ENCODE data around the gene NDOR1. TPM values are rescaled to one million over a fixed set of nuclear protein-coding genes. Genes with fewer than 3 reads are reported as not detected.
A peak's percentile ranks its signal among the peaks of the same experiment; 100 is the strongest.

NDOR1 gene
- total RNA-seq, 1 donor from 2014 or later, result 2.6 TPM

DNA sequence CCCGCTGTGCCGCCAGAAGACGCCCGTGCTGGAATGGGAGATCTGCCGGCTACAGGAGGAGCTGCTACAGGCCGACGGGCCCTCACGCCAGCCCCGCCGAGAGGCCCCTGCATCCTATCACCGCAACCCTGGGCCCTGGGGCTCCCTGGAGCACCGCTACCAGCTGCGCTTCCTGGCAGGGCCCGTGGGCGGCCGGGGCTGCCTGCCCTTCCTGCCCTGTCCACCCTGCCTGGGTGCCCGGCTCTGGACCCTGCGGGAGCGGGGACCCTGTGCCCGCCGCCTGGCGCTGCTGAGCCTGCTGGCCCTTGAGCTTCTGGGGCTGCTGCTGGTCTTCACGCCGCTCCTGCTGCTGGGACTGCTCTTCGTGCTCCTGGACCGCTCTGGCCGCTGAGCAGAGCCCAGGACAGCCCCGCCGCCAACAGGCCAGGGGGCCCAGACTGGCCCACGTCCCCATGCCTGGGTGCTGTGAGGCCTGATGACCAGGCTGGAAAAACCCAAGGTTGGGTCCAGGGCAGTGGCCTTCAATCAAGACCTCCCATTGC lies 12.8 kb downstream of the NDOR1 start:
- no peaks in the 10 kb centered on the region for H3K27me3 ChIP-seq (ENCODE audit: control insufficient read depth, insufficient read depth, low read length)
- no peak for TF ChIP-seq CTCF (IDR thresholded peaks at IDR 0.05; ENCODE audit: insufficient read depth, low read length, severe bottlenecking)
- H3K36me3 ChIP-seq (ENCODE audit: control insufficient read depth, insufficient read depth, low read length), result peaks cover 6% of the 10 kb centered on the region
- DNase-seq (ENCODE audit: low read depth), result no peak
- H3K4me3 ChIP-seq (ENCODE audit: low read depth, low read length), result no peak overlapping the region
- no peak for FAIRE-seq

- no peak for TF ChIP-seq CTCF (IDR thresholded peaks at IDR 0.05; ENCODE audit: insufficient read depth, low read length, severe bottlenecking)
- Histone ChIP-seq H3K36me3 (ENCODE audit: control insufficient read depth, insufficient read depth, low read length) (peaks cover 4% of the 10 kb centered on the region), H3K4me3 (ENCODE audit: low read depth, low read length) (no peak overlapping the region), H3K27me3 (ENCODE audit: control insufficient read depth, insufficient read depth, low read length) (no peaks in the 10 kb centered on the region)
- FAIRE-seq, result no peak
- peak; percentile 42 for DNase-seq (ENCODE audit: low read depth)
These were observed 13.3 kb downstream of the NDOR1 start for GRCh38 chr9:137218754-137219271.

DNA sequence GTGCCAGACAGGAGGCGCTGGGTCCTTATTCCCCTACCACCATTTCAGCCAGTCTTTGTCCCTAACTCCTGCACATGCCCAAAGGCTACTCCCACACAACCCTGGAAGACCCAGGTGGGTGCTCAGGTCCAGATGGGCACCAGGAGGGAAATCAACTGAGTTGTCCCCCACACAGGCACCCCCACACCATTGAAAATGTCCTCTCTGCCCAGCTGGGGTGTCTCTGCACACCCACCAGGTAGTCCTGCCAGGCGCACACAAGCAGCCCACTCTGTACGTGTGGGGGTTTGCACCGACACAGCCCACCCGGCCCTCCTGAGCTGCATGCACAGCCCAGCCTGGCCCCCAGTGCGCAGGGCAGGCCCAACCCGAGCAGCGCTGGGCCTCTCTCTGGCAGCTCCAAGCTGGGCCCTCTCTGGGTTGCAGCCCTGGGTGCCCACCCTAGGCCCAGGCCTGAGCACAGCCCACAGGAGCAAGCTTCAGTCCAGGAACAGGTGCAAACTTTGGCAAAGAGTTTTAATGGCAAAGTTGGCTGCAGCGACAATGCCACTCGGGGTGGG lies 14.3 kb downstream of the NDOR1 start:
- Histone ChIP-seq H3K27me3 (ENCODE audit: control insufficient read depth, insufficient read depth, low read length) (no peaks in the 10 kb centered on the region), H3K36me3 (ENCODE audit: control insufficient read depth, insufficient read depth, low read length) (peaks cover 4% of the 10 kb centered on the region), H3K4me3 (ENCODE audit: low read depth, low read length) (no peak overlapping the region)
- no peak for TF ChIP-seq CTCF (IDR thresholded peaks at IDR 0.05; ENCODE audit: insufficient read depth, low read length, severe bottlenecking)
- no peak for DNase-seq (ENCODE audit: low read depth)
- FAIRE-seq, result no peak

DNA sequence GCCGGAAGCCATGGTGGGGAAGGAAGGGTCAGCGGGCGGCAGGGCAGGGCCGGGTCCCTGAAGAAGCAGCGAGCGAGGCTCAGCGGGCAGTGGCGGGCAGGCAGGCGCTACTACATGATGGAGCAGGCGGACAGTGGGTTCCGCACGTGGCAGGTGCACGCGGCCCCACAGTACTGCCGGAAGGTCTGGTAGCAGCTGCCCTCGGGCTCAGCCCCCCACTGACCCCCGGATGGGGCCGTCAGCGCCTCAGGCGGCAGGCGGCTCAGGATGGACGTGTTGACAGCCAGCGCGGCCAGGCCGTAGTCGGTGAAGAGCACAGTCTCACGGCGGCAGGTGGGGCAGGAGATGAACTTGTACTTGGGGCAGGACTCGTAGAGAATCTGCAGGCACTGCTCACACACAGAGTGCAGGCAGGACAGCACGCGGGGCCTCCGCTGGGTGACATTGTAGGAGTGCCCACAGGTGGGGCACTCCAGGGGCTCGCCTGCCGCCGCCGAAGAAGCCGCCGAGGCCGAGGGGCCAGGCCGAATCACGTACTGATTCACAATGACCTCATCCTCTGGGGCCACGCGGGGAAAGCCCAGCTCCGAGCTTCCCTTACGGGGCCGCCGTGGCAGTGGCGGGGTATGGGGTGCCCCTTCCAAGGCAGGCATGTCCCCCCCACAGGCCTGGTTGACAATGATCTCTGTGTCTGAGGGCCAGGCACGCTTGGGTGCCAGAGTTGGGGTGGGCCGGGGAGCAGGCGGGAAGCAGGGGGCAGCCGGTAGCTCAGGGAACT lies 15.0 kb downstream of the NDOR1 start:
- H3K27me3 ChIP-seq (ENCODE audit: control insufficient read depth, insufficient read depth, low read length), result no peaks in the 10 kb centered on the region
- FAIRE-seq, result no peak

DNA sequence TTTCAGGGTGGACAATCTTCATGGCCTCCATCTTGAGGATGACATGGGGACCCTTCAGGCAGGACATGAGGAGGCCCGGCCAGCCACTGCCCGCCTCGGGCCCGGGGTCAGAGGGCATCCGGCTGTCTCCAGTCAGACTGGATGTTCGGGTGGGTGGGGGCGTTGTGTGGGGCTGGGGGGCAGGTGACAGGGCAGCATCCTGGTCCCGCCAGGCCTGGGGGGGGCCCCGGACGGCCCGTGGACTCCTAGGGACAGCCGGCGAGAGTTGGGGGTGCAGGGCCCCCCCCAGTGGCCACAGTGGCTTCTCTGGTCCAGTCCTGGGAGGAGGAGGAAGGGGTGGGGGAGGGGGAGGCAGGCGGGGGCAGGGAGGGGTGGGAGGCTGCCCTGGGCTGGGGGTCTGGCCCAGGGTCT lies 15.6 kb downstream of the NDOR1 start:
- no peak for FAIRE-seq
- DNase-seq (ENCODE audit: low read depth), result no peak
- H3K36me3 ChIP-seq (ENCODE audit: control insufficient read depth, insufficient read depth, low read length), result peaks cover 4% of the 10 kb centered on the region
- TF ChIP-seq CTCF (IDR thresholded peaks at IDR 0.05; ENCODE audit: insufficient read depth, low read length, severe bottlenecking), result no peak
- no peak overlapping the region for H3K4me3 ChIP-seq (ENCODE audit: low read depth, low read length)
- H3K27me3 ChIP-seq (ENCODE audit: control insufficient read depth, insufficient read depth, low read length), result no peaks in the 10 kb centered on the region

More for the DNA sequence above, 15.0 kb downstream of the NDOR1 start:
- Histone ChIP-seq H3K4me3 (ENCODE audit: low read depth, low read length) (no peak overlapping the region), H3K36me3 (ENCODE audit: control insufficient read depth, insufficient read depth, low read length) (peaks cover 4% of the 10 kb centered on the region)
- no peak for TF ChIP-seq CTCF (IDR thresholded peaks at IDR 0.05; ENCODE audit: insufficient read depth, low read length, severe bottlenecking)
- DNase-seq (ENCODE audit: low read depth), result no peak
